ENCODE results near the gene COL11A2. TPM values are rescaled to one million over a fixed set of nuclear protein-coding genes. Genes with fewer than 3 reads are reported as not detected.

The COL11A2 gene
- total RNA-seq, 2 experiments from 2014 or later: 1.9 to 2.0 TPM

- Mint-ChIP-seq H3K4me1 (peaks cover 31% of the 10 kb centered on the region), H3K9me3 (ENCODE audit: low read depth) (no peaks in the 10 kb centered on the region), H3K36me3 (ENCODE audit: low read depth) (peaks cover 27% of the 10 kb centered on the region), H3K4me3 (no peak overlapping the region), H3K27ac (peak overlapping the region; percentile 53), H3K27me3 (peaks cover 18% of the 10 kb centered on the region)
- intact Hi-C loops (cut with DNase I, micrococcal nuclease): loop anchor here in 1 of 2 experiments (10.0 kb wide), 1 partner anchor 68 kb away; no protein-coding TSS in a partner anchor
- CTCF ChIA-PET: interaction anchor here (0.7 kb wide), 1 partner anchor 43 kb away, joined by 4 read pairs; no protein-coding TSS in a partner anchor
- DNase-seq: peak; percentile 43
- ATAC-seq: no peak
- POLR2A ChIA-PET: no interaction called here
Measured at GRCh38 chr6:33192671-33193602, 670 bp upstream of the COL11A2 start.

- Mint-ChIP-seq H3K4me3 (no peak overlapping the region), H3K27me3 (peaks cover 23% of the 10 kb centered on the region), H3K4me1 (peaks cover 21% of the 10 kb centered on the region), H3K9me3 (ENCODE audit: low read depth) (no peaks in the 10 kb centered on the region), H3K36me3 (ENCODE audit: low read depth) (peaks cover 18% of the 10 kb centered on the region), H3K27ac (no peak overlapping the region)
- DNase-seq (no peak), ATAC-seq (no peak)
- CTCF ChIA-PET: interaction anchor here (1.2 kb wide), 1 partner anchor 8 kb away, joined by 3 read pairs; no protein-coding TSS in a partner anchor
- POLR2A ChIA-PET: no interaction called here
- intact Hi-C loops (cut with DNase I, micrococcal nuclease): loop anchor here in 1 of 2 experiments (10.0 kb wide), 1 partner anchor 67 kb away; no protein-coding TSS in a partner anchor
Measured at GRCh38 chr6:33191383-33192104, 723 bp downstream of the COL11A2 start.

- Mint-ChIP-seq H3K27me3 (peaks cover 24% of the 10 kb centered on the region), H3K36me3 (ENCODE audit: low read depth) (peaks cover 11% of the 10 kb centered on the region), H3K4me3 (no peak overlapping the region), H3K27ac (no peak overlapping the region), H3K9me3 (ENCODE audit: low read depth) (no peaks in the 10 kb centered on the region), H3K4me1 (peaks cover 20% of the 10 kb centered on the region)
- CTCF ChIA-PET: interaction anchor here (0.5 to 1.7 kb wide), 4 partner anchors 64 to 107 kb away, joined by 3 to 4 read pairs (median 3); no protein-coding TSS in a partner anchor
- DNase-seq: no peak
- intact Hi-C loops (cut with DNase I, micrococcal nuclease): loop anchor here in 1 of 2 experiments (10.0 kb wide), 1 partner anchor 66 kb away; no protein-coding TSS in a partner anchor
- POLR2A ChIA-PET: interaction anchor here (0.6 kb wide), 1 partner anchor 51 kb away, joined by 4 read pairs; no protein-coding TSS in a partner anchor
- ATAC-seq: no peak
Measured at GRCh38 chr6:33190504-33191107, 1.7 kb downstream of the COL11A2 start.

- ATAC-seq (no peak), DNase-seq (no peak)
- peaks cover 4% of the 10 kb centered on the region for H3K36me3 Mint-ChIP-seq (ENCODE audit: low read depth)
- H3K4me1 Mint-ChIP-seq: peaks cover 20% of the 10 kb centered on the region
- ChIA-PET CTCF (interaction anchor here (0.6 to 1.7 kb wide), 4 partner anchors 58 to 107 kb away, joined by 3 to 4 read pairs (median 3); no protein-coding TSS in a partner anchor), POLR2A (interaction anchor here (0.6 kb wide), 1 partner anchor 50 kb away, joined by 4 read pairs; no protein-coding TSS in a partner anchor)
- intact Hi-C loops (cut with DNase I, micrococcal nuclease): loop anchor here in 1 of 2 experiments (10.0 kb wide), 1 partner anchor 65 kb away; no protein-coding TSS in a partner anchor
- H3K9me3 Mint-ChIP-seq (ENCODE audit: low read depth): no peaks in the 10 kb centered on the region
- no peak overlapping the region for H3K27ac Mint-ChIP-seq
- H3K4me3 Mint-ChIP-seq: no peak overlapping the region
- H3K27me3 Mint-ChIP-seq: peaks cover 24% of the 10 kb centered on the region
Measured at GRCh38 chr6:33189625-33190448, 2.4 kb downstream of the COL11A2 start.

GRCh38 chr6:33189164-33189563 lies 3.1 kb downstream of the COL11A2 start:
- no peak for ATAC-seq
- POLR2A ChIA-PET: no interaction called here
- DNase-seq: no peak
- Mint-ChIP-seq H3K4me3 (no peak overlapping the region), H3K27me3 (peaks cover 24% of the 10 kb centered on the region), H3K36me3 (ENCODE audit: low read depth) (peaks cover 6% of the 10 kb centered on the region), H3K4me1 (peaks cover 26% of the 10 kb centered on the region), H3K9me3 (ENCODE audit: low read depth) (peaks cover 4% of the 10 kb centered on the region), H3K27ac (no peak overlapping the region)
- intact Hi-C loops (cut with DNase I, micrococcal nuclease): no loop called here
- CTCF ChIA-PET: interaction anchor here (1.6 to 1.7 kb wide), 2 partner anchors 59 to 63 kb away, joined by 3 to 4 read pairs; no protein-coding TSS in a partner anchor

DNA sequence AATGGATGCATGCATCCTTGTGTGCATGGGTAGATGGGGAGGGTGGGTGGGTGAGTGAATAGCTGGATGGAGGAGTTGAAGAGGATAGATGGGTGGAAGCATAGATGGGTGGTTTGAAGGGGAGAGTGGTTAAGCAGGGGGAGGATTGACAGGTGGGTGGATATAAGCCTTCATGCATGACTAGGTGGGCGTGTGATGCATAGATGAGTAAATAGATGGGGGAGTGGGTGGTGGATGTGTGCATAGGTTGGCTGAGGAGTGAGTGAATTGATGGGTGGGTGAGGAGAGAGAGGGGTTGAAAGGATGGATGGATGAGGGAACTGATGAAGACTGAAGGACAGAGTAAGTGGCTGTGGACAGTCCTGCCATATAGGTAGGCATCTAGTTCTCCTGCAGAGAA lies 4.5 kb downstream of the COL11A2 start:
- no peak for DNase-seq
- ChIA-PET POLR2A (no interaction called here), CTCF (no interaction called here)
- Mint-ChIP-seq H3K36me3 (ENCODE audit: low read depth) (peaks cover 20% of the 10 kb centered on the region), H3K4me3 (no peak overlapping the region), H3K27me3 (peaks cover 24% of the 10 kb centered on the region), H3K4me1 (peaks cover 29% of the 10 kb centered on the region), H3K9me3 (ENCODE audit: low read depth) (peaks cover 15% of the 10 kb centered on the region), H3K27ac (no peak overlapping the region)
- no peak for ATAC-seq
- intact Hi-C loops (cut with DNase I, micrococcal nuclease): no loop called here

- POLR2A ChIA-PET: no interaction called here
- peaks cover 23% of the 10 kb centered on the region for H3K4me1 Mint-ChIP-seq
- no peak for DNase-seq
Measured at GRCh38 chr6:33185654-33186187, 6.5 kb downstream of the COL11A2 start.

GRCh38 chr6:33185190-33185589 lies 7.1 kb downstream of the COL11A2 start:
- POLR2A ChIA-PET: no interaction called here
- DNase-seq: no peak
- no peak overlapping the region for H3K27ac Mint-ChIP-seq
- H3K9me3 Mint-ChIP-seq (ENCODE audit: low read depth): peaks cover 17% of the 10 kb centered on the region
- peaks cover 22% of the 10 kb centered on the region for H3K36me3 Mint-ChIP-seq (ENCODE audit: low read depth)
- peaks cover 23% of the 10 kb centered on the region for H3K4me1 Mint-ChIP-seq
- no peak overlapping the region for H3K4me3 Mint-ChIP-seq
- CTCF ChIA-PET: no interaction called here
- no peak for ATAC-seq
- intact Hi-C loops (cut with DNase I, micrococcal nuclease): no loop called here
- H3K27me3 Mint-ChIP-seq: peaks cover 13% of the 10 kb centered on the region

More at GRCh38 chr6:33185654-33186187, 6.5 kb downstream of the COL11A2 start:
- ATAC-seq: no peak
- H3K27ac Mint-ChIP-seq: no peak overlapping the region
- H3K27me3 Mint-ChIP-seq: peaks cover 16% of the 10 kb centered on the region
- peaks cover 22% of the 10 kb centered on the region for H3K36me3 Mint-ChIP-seq (ENCODE audit: low read depth)
- CTCF ChIA-PET: interaction anchor here (1.0 kb wide), 1 partner anchor 11 kb away, joined by 4 read pairs; no protein-coding TSS in a partner anchor
- intact Hi-C loops (cut with DNase I, micrococcal nuclease): no loop called here
- peaks cover 17% of the 10 kb centered on the region for H3K9me3 Mint-ChIP-seq (ENCODE audit: low read depth)
- no peak overlapping the region for H3K4me3 Mint-ChIP-seq

DNA sequence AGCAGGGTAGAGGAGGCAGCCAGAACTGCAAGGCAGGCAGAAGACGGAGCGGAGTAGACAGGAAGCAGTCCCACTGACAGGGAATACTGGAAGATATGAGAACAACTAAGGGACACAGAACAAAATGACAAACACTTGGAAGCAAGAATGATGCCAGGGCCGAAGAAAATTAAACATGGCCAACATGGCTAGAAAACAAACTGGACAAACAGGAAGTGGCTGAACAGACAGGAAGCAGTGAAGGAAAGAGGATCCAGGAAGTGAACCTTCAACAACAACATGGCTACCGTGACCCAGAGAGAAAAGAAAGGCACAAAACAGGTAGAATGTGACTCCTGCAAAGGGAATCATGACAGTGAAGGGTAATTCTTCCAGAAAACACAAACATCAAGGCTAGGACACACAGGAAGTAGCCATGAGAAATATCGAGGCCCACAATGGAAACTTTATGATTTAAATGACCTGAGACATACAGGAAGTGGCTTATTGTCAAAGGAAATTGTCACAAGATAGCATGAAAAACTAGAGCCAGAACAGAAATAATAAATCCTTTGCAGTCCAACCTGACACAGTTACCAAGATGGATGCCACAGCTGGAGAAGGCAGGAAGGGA lies 9.1 kb downstream of the COL11A2 start:
- peaks cover 8% of the 10 kb centered on the region for H3K27me3 Mint-ChIP-seq
- intact Hi-C loops (cut with DNase I, micrococcal nuclease): loop anchor here (1.0 to 2.0 kb wide), 2 partner anchors 17 to 22 kb away; partner anchors contain the start of genes HSD17B8 (in 1 of the 2), RXRB (in 1 of the 2) and SLC39A7 (in 1 of the 2)
- H3K27ac Mint-ChIP-seq: peak overlapping the region; percentile 97
- CTCF ChIA-PET: interaction anchor here (0.6 to 1.8 kb wide), 10 partner anchors 9 to 168 kb away, joined by 3 to 7 read pairs (median 4); partner anchors contain the start of gene COL11A2
- H3K4me1 Mint-ChIP-seq: peaks cover 23% of the 10 kb centered on the region
- ATAC-seq: peak; percentile 52
- peak overlapping the region; percentile 22 for H3K4me3 Mint-ChIP-seq
- peaks cover 17% of the 10 kb centered on the region for H3K9me3 Mint-ChIP-seq (ENCODE audit: low read depth)
- no peak for DNase-seq
- peaks cover 22% of the 10 kb centered on the region for H3K36me3 Mint-ChIP-seq (ENCODE audit: low read depth)
- POLR2A ChIA-PET: no interaction called here

GRCh38 chr6:33181141-33181540 lies 11.1 kb downstream of the COL11A2 start:
- Mint-ChIP-seq H3K4me1 (peaks cover 23% of the 10 kb centered on the region), H3K4me3 (no peak overlapping the region), H3K27me3 (no peaks in the 10 kb centered on the region), H3K36me3 (ENCODE audit: low read depth) (peaks cover 22% of the 10 kb centered on the region), H3K9me3 (ENCODE audit: low read depth) (peaks cover 17% of the 10 kb centered on the region), H3K27ac (no peak overlapping the region)
- intact Hi-C loops (cut with DNase I, micrococcal nuclease): no loop called here
- ChIA-PET CTCF (no interaction called here), POLR2A (no interaction called here)
- no peak for ATAC-seq
- DNase-seq: no peak
